ENCODE results near the gene NEUROG2.

DNA sequence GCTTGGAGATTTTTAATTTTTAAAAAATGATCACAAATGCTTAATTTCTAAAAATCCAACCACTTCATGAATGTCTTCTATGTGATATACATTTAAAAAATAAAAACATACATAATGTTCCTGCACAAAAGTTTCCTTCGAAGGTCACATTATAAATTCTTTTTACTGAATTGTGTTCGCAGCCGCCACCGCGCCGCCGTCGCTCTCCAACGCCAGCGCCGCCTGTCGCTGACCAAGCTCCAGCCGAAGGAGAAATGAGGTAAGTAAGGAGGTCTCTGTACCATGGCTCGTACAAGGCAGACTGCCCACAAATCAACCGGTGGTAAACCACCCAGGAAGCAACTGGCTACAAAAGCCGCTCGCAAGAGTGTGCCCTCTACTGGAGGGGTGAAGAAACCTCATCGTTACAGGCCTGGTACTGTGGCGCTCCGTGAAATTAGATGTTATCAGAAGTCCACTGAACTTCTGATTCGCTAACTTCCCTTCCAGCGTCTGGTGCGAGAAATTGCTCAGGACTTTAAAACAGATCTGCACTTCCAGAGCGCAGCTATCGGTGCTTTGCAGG is 48.8 kb upstream of the NEUROG2 start:
- TF ChIP-seq POLR2AphosphoS5 (IDR thresholded peaks at IDR 0.05; ENCODE audit: low read depth, low read length) (no peak), CTCF (IDR thresholded peaks at IDR 0.05 in 2 of 3, conservative IDR thresholded peaks at IDR 0.05 in 1 of 3; ENCODE audit: borderline replicate concordance in 1 of 3, insufficient read depth in 1 of 3, low read depth in 2 of 3, low read length in 2 of 3) (peak; percentile 3 to 53 (median 43); a peak in 4 of 6 replicates), CEBPB (IDR thresholded peaks at IDR 0.05; ENCODE audit: low read depth) (no peak), POLR2A (IDR thresholded peaks at IDR 0.05; ENCODE audit: borderline replicate concordance, extremely low read depth, insufficient read depth, insufficient read length) (no peak), YY1 (IDR thresholded peaks at IDR 0.05; ENCODE audit: extremely low read depth, insufficient replicate concordance, low read depth, low read length) (no peak), EZH2 (IDR thresholded peaks at IDR 0.05) (no peak), SIN3A (IDR thresholded peaks at IDR 0.05; ENCODE audit: low read depth) (no peak), ATF3 (IDR thresholded peaks at IDR 0.05) (no peak), SP1 (IDR thresholded peaks at IDR 0.05; ENCODE audit: low read depth) (no peak)
